Esophagus squamous epithelium (tissue), 4 donors: ENCODE measurements around the gene HLA-E.

Experiments
- CTCF ChIP-seq, 6 experiments: fragments of 450-650 bp in 4 of 6; fragments of 200-600 bp in 2 of 6; sonication (generic) in 2 of 6; IDR thresholded peaks; one replicate each; pipeline ENCODE4 v1.5.1; 2016 to 2019; ENCODE audit warnings: antibody characterized with exemption in 6 of 6, mild to moderate bottlenecking in 4 of 6, moderate library complexity in 4 of 6
- POLR2A ChIP-seq, 4 donors: fragments of 450-650 bp; IDR thresholded peaks; one replicate each; pipeline ENCODE4 v1.6.1; 2017; ENCODE audit warnings: antibody characterized with exemption in 4 of 4, mild to moderate bottlenecking in 4 of 4, moderate library complexity in 3 of 4

GRCh38 chr6:30515106-30515505 is 25.8 kb downstream of the HLA-E start:
- TF ChIP-seq CTCF (IDR thresholded peaks at IDR 0.05) (no peak), POLR2A (IDR thresholded peaks at IDR 0.05) (no peak)
